Adrenal gland (tissue), 5 donors: ENCODE results near the gene RNF220.

Experiments used
- CTCF ChIP-seq, 6 experiments: fragments of 450-650 bp in 4 of 6; fragments of 200-600 bp in 2 of 6; sonication (generic) in 1 of 6; IDR thresholded peaks; 1 replicate in 5 of 6; 2 replicates in 1 of 6; pipeline versions ENCODE4 v1.5.1 to v1.8.0; 2016 to 2021; ENCODE audit warnings: antibody characterized with exemption in 6 of 6, mild to moderate bottlenecking in 2 of 6, moderate library complexity in 1 of 6
- POLR2A ChIP-seq, 2 donors: fragments of 450-650 bp; IDR thresholded peaks; one replicate each; pipeline ENCODE4 v1.6.1; 2017; ENCODE audit warnings: antibody characterized with exemption in 2 of 2, mild to moderate bottlenecking in 2 of 2, moderate library complexity in 1 of 2
- donor health status: DM: no; HTN: no; CAD: no.

- TF ChIP-seq CTCF (IDR thresholded peaks at IDR 0.05) (no peak), POLR2A (IDR thresholded peaks at IDR 0.05) (no peak)
Observed at GRCh38 chr1:44472620-44473525, 67.8 kb downstream of the RNF220 start.
